Keratinocyte (primary cell): ENCODE results near the gene MYRFL. TPM values are rescaled to one million over a fixed set of nuclear protein-coding genes. Genes with fewer than 3 reads are reported as not detected.

Experiments used
- DNase-seq: peaks from one replicate; pipeline ENCODE4 v3.0.0-alpha.2; 2011; ENCODE audit warnings: low read depth, missing footprints, low spot score
- FAIRE-seq: peaks from 2 replicates; lab custom pipeline; 2011; peaks lifted over from hg19 to GRCh38; lab: Jason Lieb, UNC
- H2AFZ ChIP-seq: 2 replicates; pipeline ENCODE4 v1.6.0; 2012; ENCODE audit warnings: low read length, control low read depth, inconsistent platforms; ENCODE audit not compliant: control insufficient read depth
- H3K27ac ChIP-seq: 2 replicates; pipeline ENCODE4 v1.5.1; 2011; ENCODE audit warnings: low read length; ENCODE audit not compliant: control insufficient read depth, insufficient read depth
- H3K27me3 ChIP-seq: 3 replicates; pipeline ENCODE4 v1.6.0; 2011; ENCODE audit warnings: low read length; ENCODE audit not compliant: control insufficient read depth, insufficient read depth; ENCODE audit errors: extremely low read depth
- H3K36me3 ChIP-seq, 2 experiments: 2 replicates in 1 of 2; 3 replicates in 1 of 2; pipeline ENCODE4 v1.5.1; 2011; ENCODE audit warnings: low read length in 2 of 2, mild to moderate bottlenecking in 1 of 2; ENCODE audit not compliant: control insufficient read depth in 2 of 2, insufficient read depth in 2 of 2; ENCODE audit errors: extremely low read depth in 1 of 2
- H3K4me1 ChIP-seq: 3 replicates; pipeline ENCODE4 v1.5.1; 2011; ENCODE audit warnings: low read length; ENCODE audit not compliant: control insufficient read depth, insufficient read depth; ENCODE audit errors: extremely low read depth
- H3K4me2 ChIP-seq: 3 replicates; pipeline ENCODE4 v1.6.0; 2011; ENCODE audit warnings: low read depth, low read length; ENCODE audit not compliant: control insufficient read depth, insufficient read depth; ENCODE audit errors: extremely low read depth
- H3K4me3 ChIP-seq, 3 experiments: fragments of 200-600 bp in 1 of 3; sonication (generic) in 1 of 3; 2 replicates in 2 of 3; 3 replicates in 1 of 3; pipeline ENCODE4 v1.5.1; 2011 to 2016; ENCODE audit warnings: low read length in 3 of 3, mild to moderate bottlenecking in 3 of 3, control low read depth in 2 of 3, inconsistent platforms in 1 of 3, low read depth in 1 of 3, mixed read lengths in 1 of 3, mixed run types in 1 of 3, moderate library complexity in 1 of 3; ENCODE audit not compliant: control insufficient read depth in 2 of 3, insufficient read depth in 2 of 3; ENCODE audit errors: extremely low read depth in 1 of 3
- H3K79me2 ChIP-seq: 2 replicates; pipeline ENCODE4 v1.6.0; 2012; ENCODE audit warnings: low read length; ENCODE audit not compliant: control insufficient read depth, insufficient read depth
- H3K9ac ChIP-seq: 3 replicates; pipeline ENCODE4 v1.6.0; 2011; ENCODE audit warnings: low read length; ENCODE audit not compliant: control insufficient read depth, insufficient read depth; ENCODE audit errors: extremely low read depth
- H3K9me1 ChIP-seq: 3 replicates; pipeline ENCODE4 v1.6.0; 2011; ENCODE audit warnings: low read length; ENCODE audit not compliant: control insufficient read depth, insufficient read depth; ENCODE audit errors: extremely low read depth
- H3K9me3 ChIP-seq: 2 replicates; pipeline ENCODE4 v1.5.1; 2012; ENCODE audit warnings: low read depth, low read length; ENCODE audit not compliant: control insufficient read depth
- H4K20me1 ChIP-seq: 3 replicates; pipeline ENCODE4 v1.6.0; 2011; ENCODE audit warnings: low read length; ENCODE audit not compliant: control insufficient read depth, insufficient read depth; ENCODE audit errors: extremely low read depth
- CTCF ChIP-seq, 3 experiments: IDR thresholded peaks in 1 of 3; conservative IDR thresholded peaks in 1 of 3; optimal IDR thresholded peaks in 1 of 3; 2 replicates in 2 of 3; 3 replicates in 1 of 3; pipeline versions ENCODE3 to v1.5.1; 2011; ENCODE audit warnings: low read length in 3 of 3, mild to moderate bottlenecking in 3 of 3, moderate library complexity in 2 of 3, control low read depth in 1 of 3, inconsistent platforms in 1 of 3; ENCODE audit not compliant: insufficient read depth in 2 of 3; ENCODE audit errors: extremely low read depth in 1 of 3
- EZH2 ChIP-seq: IDR thresholded peaks from one replicate; pipeline ENCODE4 v1.6.1; 2012; ENCODE audit warnings: inconsistent platforms, mild to moderate bottlenecking, low read length, moderate library complexity
- dilution Hi-C: fragments of 300-500 bp; cut with MboI; formaldehyde crosslinking; loops from one replicate; pipeline ENCODE4 v1.7.0; 2020; ENCODE audit warnings: low sequenced_read_pairs; ENCODE audit not compliant: extremely low pct_ligation_motif_present
- polyA plus RNA-seq, 5 experiments: library from polyadenylated mRNA; depleted of rRNA in 3 of 5; stranded (reverse) in 3 of 5; stranded (forward) in 1 of 5; unstranded in 1 of 5; fragments of >200 nt; gene quantifications; 1 replicate in 1 of 5; 2 replicates in 3 of 5; 3 replicates in 1 of 5; pipeline versions ENCODE4 v1.2.1 to v1.2.3, GENCODE V29; 2011 to 2012; ENCODE audit warnings: missing spikeins in 2 of 5, low read depth in 1 of 5, low replicate concordance in 1 of 5

Gene MYRFL
- polyA plus RNA-seq, 1 donor (not counting 4 experiments of a cell fraction or from before 2014, with no cell fraction given) = 0.39 TPM

GRCh38 chr12:69844416-69844815, 19.4 kb downstream of the MYRFL start:
- Histone ChIP-seq H2AFZ (no peak overlapping the region), H3K27me3 (no peaks in the 10 kb centered on the region), H3K4me1 (no peaks in the 10 kb centered on the region), H3K4me3 (no peak overlapping the region), H4K20me1 (no peaks in the 10 kb centered on the region), H3K4me2 (no peak overlapping the region), H3K36me3 (no peaks in the 10 kb centered on the region), H3K9ac (no peak overlapping the region), H3K27ac (no peak overlapping the region), H3K79me2 (no peaks in the 10 kb centered on the region), H3K9me1 (no peaks in the 10 kb centered on the region), H3K9me3 (no peaks in the 10 kb centered on the region)
- DNase-seq (no peak), FAIRE-seq (no peak)
- dilution Hi-C loops = no loop called here
- TF ChIP-seq CTCF (optimal IDR thresholded peaks at IDR 0.05 in 1 of 3, IDR thresholded peaks at IDR 0.05 in 1 of 3, conservative IDR thresholded peaks at IDR 0.05 in 1 of 3; ENCODE audit: extremely low read depth in 1 of 3, insufficient read depth in 2 of 3, low read length in 3 of 3) (no peak), EZH2 (no peak)

GRCh38 chr12:69844836-69845235, 19.8 kb downstream of the MYRFL start:
- Histone ChIP-seq H2AFZ (no peak overlapping the region), H3K36me3 (no peaks in the 10 kb centered on the region), H3K9me1 (no peaks in the 10 kb centered on the region), H3K9ac (no peak overlapping the region), H3K4me3 (no peak overlapping the region), H3K27ac (no peak overlapping the region), H3K27me3 (no peaks in the 10 kb centered on the region), H3K4me2 (no peak overlapping the region), H4K20me1 (no peaks in the 10 kb centered on the region), H3K4me1 (no peaks in the 10 kb centered on the region), H3K79me2 (no peaks in the 10 kb centered on the region), H3K9me3 (no peaks in the 10 kb centered on the region)
- FAIRE-seq (no peak), DNase-seq (no peak)
- no peak for TF ChIP-seq EZH2
- no peak for TF ChIP-seq CTCF (optimal IDR thresholded peaks at IDR 0.05 in 1 of 3, IDR thresholded peaks at IDR 0.05 in 1 of 3, conservative IDR thresholded peaks at IDR 0.05 in 1 of 3; ENCODE audit: extremely low read depth in 1 of 3, insufficient read depth in 2 of 3, low read length in 3 of 3)
- dilution Hi-C loops = no loop called here
